IPS DF 19.7 (cell line): ENCODE measurements around the gene SMAD2.

Experiments
- DNase-seq: peaks from one replicate; pipeline ENCODE4 v3.0.0-alpha.2; 2013; ENCODE audit warnings: low read depth, low spot score

Gene SMAD2

DNA sequence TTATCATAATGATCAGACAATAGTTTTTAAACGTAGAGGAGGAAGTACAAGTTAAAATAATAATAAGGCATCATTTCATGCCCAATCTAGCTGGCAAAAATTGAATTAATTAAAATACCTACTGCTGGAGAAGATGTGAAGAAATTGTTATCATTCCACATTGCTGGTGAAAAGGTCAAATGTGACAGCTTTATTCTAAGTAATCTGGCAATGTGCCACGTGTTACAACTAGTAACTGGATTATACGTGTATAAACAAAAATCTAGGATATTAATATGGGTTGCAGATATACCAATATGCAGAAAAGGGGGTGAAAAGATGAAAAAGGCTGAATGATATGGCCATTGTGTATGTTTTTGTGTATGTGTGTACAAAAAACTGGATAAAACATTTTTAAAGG, 32.4 kb downstream of the SMAD2 start:
- DNase-seq, result no peak

DNA sequence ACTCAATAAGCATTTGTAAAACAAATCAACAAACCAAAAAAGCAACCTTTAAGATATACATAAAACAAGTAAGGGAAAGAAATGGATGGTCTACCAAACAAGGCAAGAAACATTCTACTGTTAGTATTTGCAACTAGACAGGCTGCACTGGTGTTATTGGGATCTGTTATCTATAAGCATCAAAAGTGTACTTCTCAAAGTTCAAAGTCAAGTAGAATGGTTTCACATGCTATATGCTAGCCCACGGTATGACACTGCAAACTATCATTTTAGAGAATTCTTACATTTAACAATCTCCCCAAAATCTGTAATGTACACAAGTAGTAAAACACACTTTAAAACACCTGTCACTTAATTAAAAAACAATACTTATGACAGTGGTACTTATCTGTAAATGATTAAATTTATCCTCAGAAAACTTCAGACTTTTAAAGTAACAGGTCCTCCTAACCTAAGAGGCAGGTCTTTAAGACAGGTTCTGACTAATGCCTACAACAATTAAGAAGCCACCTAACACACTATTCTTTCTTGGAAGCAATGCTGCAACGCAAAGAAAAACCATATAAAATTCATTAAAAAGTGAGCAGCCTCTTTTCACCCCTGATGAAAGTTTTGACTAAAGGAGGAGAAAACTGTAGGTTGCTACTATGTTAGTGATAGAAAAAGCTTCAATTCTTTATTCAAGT, 34.8 kb downstream of the SMAD2 start:
- DNase-seq, result no peak

DNA sequence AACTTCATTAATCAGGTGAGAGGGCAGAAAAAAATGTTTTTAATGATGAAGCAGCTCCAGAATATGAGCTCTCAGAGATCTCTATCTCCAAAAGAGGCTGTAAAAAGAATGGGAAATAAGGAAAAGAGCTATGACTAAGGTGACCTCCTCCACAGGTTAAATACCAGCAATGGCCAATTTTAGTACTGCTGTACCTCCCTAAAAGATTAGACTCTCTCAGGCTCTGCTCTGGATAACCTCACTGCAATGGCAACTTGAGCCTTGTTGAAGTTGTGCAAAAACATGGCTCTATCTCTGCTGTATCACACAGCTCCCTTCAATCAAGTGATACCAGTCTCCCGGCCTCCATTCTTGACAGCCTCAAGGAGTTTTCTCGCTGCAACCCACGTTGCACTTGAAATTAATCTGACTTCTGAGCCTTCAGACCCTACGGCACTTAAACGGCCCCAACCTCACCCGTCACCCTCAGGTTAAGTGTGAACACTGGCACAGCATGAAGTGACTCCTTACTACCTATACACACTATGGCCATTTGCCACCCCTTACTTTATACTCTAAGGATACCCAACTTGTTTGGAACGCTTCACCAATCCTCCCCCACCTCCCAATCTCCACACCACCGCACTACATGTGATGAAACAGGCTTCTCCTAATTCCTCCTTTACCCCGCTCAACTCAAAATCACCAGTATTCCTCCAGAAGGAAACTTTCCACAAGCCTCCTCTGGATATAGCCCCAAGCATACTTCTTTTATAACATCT, 36.3 kb downstream of the SMAD2 start:
- no peak for DNase-seq

DNA sequence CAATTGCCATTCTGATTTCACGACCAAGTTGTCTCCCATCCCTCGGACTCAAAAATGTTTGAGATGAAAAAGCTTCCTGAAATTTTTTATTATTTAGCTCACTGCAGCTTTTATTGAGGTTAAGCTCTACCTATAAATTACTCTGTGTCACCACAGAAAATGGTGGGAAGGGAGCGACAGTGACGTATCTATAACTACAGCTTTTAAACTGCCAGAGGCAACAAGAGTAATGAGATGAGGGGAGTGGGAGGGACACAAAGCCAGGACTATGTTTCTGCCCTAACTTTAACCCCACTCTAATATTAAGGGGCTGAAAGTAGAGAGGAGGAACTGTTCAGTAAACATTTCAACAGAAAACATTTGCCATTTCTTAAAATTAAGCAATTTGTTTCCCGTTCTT, 37.4 kb downstream of the SMAD2 start:
- DNase-seq, result no peak

DNA sequence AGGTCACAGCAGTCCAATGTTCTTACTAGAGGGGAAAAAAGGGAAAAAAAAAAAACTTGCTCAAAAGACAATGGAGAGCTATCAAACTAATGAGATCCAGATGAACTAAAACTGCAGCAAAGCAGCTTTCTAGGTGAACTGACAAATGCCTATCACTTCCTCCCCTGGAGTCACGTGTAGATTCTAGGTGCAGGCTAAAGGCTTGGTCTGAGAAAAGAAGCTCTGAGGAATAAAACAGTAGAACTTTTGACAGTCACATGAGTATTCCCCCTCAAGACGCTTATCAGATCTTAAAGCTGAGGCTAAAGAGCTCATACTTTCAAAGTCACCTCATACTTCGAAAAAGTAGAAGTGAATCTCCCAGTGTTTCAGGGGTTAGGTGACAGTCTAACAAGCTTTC, 42.3 kb downstream of the SMAD2 start:
- DNase-seq, result no peak

DNA sequence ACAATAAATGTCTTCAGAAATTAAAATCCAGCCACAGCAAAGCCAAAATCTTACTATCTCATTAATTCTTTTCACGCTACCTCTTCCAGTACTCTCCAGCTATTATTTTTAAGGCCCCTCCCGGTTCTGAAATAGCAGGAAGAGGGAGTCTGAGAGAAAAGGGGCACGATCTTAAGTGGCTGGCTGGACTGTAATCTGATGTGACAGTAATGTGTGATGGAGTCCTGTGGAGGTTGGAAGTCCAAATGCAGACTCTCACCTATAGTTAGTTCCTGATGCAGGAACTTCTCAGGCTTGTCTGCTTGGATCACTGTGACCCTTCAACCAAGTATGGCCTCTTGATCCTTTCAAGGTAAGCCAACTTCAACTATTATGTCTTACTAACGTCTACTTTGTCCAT, 43.2 kb downstream of the SMAD2 start:
- DNase-seq, result no peak

DNA sequence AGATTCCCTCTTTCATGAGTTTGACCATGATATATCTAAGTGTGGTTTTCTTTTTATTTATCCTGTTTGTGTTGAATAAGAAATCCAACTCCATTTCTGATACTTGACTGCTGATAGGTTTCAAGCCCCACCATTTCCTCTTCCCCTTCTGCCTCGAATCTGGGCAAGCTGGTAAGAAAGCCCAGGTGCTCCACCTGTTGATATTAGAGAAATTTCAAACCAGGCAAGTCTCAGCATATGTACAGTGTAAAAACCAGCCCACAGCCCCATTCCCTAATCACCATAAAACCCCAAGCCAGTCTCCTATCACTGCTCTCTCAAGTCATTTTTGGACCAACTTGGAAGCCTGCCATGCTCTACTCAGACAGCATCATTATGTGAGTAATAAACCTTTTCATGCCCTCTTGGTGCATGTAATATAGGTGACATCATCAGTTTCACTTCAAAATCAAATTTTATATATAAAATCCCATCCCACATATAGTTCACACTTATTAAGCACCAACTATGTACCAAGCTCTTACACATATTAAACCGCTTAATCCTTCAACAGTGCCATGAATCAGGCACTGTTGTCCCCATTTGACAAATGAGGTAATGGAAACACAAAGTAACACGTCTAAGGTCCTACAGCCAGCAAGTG, 46.6 kb downstream of the SMAD2 start:
- DNase-seq, result no peak

DNA sequence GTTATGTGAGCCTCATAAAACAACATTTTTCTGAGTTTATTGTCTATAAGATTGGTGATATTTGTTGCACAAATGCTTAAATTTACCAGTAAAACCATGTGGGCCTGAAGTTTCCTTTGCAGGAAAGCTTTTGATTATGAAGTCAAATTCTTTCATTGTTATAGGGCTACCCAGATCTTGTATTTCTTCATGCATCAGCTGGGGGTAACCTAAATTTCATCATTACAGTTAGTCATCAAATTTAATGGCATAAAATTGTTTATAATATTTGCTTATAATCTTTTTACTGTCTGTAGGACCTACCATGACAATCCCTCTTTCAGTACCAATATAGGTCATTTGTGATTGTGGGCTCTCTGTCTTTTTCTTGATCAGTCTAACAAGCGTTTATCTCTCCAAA, 47.8 kb downstream of the SMAD2 start:
- DNase-seq, result no peak

DNA sequence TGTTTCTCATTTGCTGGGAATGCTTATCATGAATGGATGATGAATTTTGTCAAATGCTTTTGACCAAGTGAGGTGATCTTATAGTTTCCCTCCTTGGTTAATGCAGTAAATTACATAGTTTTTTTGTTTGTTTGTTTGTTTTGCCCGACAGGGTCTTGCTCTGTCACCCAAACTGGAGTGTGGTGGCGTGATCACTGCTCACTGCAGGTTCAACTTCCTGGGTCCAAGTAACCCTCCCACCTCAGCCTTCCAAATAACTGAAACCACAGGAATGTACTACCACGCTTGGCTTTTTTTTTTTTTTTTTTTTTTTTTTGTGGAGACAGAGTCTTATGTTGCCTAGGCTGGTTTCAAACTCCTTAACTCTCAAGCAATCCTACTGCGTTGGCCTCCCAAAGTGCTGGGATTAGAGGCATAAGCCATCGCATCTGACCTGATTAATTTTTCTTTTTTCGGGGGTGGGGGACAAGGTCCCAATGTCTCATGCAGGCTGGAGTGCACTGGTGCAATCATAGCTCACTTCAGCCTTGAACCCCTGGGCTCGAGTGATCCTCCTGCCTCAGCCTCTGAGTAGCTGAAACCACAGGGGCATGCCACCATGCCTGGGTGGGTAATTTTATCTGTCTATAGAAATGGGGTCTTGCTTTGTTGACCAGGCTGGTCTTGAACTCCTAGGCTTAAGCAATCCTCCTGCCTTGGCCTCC, 48.6 kb downstream of the SMAD2 start:
- DNase-seq, result no peak

DNA sequence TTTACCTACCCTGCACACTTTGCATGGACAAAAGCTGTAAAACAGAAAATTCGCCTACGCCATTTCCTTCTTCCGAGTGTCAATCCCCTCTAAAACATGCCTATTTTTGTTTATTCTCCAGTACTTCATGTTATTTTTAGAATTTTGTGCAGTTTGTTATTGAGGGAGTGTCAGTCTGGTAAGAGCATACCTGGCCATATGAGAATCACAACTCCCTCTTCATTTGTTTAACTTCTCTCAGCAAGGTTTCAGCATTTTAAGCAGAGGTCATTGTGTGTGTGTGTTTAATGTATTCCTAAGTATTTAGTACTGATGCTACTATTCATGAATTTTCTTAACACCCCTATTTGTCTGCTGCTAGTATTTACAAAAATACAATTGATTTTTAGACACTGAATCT, 49.4 kb downstream of the SMAD2 start:
- no peak for DNase-seq

DNA sequence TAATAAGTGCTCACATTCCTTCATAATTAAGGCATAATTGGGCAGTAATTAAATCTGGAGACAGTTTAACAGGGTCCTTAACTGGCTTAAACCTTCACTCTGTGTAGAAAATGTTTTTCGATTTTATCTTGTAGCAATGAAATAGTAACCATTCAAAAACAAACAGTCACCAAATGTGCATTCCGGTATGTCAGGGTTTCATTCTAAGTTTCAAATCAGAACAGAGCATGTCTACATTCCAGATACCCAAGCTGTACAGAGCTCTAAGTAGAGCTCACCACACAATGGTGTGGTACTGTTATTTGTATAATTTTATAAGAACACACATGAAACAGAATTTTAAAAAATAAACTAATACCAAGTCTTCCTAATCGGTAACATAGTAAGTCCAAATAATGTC, 52.6 kb downstream of the SMAD2 start:
- no peak for DNase-seq

DNA sequence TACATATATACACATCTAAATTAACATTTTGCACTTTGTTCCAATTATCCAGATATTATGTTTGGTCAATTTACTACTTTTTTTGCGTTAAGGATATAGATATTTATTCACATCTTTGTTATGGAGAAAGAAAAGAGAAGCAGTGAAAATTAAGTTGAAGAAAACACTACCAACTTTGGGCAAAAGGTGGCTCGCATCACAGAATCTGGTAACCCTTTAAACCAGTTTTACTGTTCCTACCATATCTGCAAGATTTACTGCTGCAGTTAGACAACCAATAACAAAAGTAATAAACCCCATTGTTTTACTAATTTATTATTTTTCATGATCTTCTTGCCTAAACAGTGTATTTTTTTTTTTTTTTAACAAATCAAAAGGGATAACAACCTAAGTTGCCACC, 53.6 kb downstream of the SMAD2 start:
- DNase-seq, result no peak

DNA sequence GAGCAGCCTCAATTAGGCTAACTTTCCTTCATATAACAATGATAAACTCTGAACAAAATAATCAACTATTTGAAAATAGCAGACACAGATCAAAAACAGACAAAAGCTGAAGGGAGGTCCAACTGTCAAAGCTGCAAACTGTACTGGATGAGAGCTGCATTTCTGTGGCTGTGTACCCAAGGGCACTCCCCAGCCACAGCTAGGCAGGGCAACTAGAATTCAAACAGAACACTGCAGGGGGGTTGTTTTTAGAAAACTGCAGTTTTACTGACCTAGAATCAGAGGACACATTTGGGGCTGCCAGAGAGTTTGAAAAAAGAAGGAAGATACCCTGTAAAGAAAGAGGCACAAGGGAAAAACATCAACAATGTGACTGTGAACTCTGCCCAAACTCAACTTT, 56.8 kb downstream of the SMAD2 start:
- no peak for DNase-seq

DNA sequence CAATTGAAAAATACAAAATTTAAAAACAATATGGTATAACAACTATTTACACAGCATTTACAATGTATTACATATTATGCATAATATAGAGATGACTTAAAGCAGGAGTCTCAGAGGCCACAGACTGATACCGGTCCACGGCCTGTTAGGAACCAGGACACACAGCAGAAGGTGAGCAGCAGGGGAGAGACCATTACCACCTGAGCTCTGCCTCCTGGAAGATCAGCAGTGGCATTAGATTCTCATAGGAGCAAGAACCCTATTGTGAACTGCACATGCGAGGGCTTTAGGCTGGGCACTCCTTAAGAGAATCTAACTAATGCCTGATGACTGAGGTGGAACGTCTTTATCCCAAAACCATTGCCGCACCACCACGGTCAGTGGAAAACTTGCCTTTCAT, 58.0 kb downstream of the SMAD2 start:
- no peak for DNase-seq

DNA sequence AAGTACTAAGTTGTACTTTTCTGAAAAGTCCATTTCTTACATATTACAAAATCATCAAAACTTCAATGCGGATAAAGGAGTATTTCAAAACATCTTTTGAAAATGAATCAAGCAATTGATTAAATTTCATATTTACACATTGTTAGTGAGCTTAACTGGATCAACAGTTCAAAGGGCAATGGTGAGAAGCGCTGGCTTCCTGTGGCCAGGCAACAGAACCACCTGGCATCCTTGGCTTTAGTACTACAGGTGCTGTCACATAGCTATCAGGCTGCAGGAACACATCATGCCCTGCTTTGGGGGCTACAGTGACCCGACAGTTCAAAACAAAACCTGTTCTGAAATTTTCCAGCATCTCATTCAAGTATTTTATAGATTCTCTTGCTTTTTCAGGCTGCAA, 59.2 kb downstream of the SMAD2 start:
- no peak for DNase-seq

DNA sequence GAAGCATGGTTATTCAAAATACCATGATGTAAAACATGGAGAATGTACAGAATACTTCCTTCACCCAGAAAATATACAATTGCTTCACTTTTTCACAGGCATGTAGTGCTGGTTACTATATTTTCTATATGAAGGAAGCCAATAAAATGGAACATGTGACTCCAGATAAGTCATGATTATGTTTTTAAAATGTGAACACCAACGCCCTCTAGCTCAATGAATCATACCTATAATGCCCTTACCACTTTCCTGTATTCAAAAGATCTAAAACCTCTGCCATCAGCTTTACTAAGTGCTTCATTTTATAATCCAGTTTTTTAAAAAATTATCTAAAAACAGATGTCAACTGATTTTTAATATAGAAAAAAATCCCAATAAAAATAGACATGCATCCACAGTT, 59.9 kb downstream of the SMAD2 start:
- DNase-seq, result no peak

DNA sequence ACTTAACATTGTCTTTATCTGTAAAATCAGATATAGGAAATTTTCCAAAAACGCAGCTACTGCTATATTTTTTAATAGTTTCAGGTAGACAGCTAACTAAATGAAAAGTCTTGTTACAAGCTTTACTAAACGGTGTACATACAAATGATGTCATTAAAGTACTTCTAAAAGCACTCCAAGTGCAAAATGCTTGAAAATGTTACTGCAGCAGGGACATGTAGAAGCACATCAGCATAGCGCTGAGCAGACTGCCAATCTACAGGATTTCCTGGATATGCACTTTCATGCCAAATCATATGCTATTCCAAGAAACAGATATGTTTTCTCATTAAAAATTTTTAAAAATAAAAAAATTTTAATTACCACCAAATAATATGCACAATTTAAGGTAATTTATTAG, 61.7 kb downstream of the SMAD2 start:
- no peak for DNase-seq

DNA sequence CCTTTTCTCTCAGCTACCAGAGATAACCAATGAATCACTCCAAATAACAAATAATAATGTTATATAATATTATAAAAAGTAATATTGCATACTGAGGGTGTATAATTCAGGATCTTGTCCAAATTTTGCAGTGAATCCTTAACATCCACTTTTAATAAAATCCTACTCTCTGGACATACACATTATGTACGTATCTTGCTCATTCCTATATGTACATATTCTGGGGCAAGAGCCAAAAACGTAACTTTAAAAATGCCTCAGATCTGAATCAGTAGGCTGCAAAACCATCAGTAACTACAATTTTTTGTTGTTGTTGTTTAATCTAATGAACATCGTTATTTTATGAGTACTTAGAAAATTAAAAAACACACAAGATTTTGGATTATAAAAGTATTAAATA, 65.3 kb downstream of the SMAD2 start:
- no peak for DNase-seq

DNA sequence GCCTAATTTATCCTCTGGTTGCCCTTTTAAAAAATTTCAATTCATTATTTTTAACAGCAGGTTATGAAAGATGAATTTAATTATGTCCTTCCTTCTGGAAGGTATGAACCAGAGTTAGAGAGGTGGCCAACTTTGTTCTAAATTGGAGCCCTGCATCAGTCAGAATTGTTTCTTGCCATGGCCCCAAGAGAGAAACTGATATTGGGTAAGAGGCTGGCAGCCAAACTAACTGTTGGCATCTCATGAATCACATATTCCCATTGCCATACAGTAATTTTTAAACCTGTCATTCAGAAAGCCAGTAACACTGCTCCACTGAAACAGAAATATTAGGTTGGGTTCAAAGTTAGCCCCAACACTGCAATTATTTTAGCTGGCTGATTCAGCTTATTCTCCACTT, 67.4 kb downstream of the SMAD2 start:
- DNase-seq, result no peak

DNA sequence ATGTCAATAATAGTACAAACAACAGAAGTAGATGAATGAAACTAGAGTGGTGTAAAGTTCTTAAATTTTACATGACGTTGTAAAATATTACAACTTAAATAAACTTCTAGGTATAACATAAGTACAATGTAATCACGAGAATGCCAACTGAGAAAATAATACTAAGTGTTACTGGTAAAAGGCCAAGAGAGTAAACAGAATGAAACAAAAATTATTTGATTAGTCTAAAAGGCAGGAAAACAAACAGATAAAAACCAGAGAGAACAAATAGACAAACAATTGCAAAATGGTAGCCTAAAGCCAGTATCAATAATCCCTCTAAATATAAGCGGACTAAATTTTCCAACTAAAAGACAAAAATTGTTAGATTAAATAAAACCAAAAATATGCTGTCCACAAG, 71.9 kb downstream of the SMAD2 start:
- no peak for DNase-seq

DNA sequence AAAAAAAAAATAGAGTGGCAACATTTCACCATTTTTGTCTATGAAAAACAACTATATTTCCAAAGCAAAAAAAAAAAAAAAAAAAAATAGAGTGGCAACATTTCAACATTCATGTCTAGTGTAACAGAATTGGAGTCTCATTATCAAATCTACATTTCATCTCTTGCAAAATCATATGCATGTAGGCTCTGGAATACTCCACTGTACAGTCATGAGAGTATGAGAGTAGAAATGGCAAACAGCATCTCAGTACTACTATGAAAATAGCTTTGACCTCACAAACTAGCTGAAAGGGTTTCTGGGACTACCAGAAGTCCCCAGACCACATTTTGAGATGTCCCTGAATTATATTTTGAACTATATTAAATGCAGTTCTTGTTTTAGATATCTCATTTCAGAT, 82.8 kb downstream of the SMAD2 start:
- no peak for DNase-seq

DNA sequence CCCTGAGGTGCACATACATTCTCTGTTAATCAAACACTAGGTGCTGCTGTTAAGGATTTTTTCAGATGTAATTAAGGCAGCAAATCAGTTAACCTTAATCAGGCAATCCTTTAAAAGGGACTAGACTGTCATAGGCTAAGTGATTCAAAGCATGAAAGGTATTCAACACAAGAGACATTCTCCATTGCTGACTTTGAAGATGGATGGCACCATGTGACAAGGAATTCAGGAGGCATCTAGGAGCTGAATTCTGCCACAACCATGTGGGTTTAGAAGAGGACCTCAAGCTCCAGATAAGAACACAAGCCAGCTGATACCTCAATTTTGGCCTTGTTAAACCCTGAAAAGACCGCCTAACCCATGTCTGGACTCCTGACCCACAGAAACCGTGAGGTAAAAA, 84.0 kb downstream of the SMAD2 start:
- no peak for DNase-seq
